HEK293T (cell line): ENCODE measurements around the gene MBNL3.

Experiments used
- ARNT ChIP-seq: fragments of 450-650 bp; IDR thresholded peaks from 2 replicates; pipeline ENCODE4 v1.6.1; 2017; ENCODE audit warnings: mild to moderate bottlenecking
- CTBP1 ChIP-seq: fragments of 450-650 bp; IDR thresholded peaks from 2 replicates; pipeline ENCODE4 v1.6.1; 2016; ENCODE audit warnings: borderline replicate concordance
- FOXM1 ChIP-seq: fragments of 450-650 bp; IDR thresholded peaks from 2 replicates; pipeline ENCODE4 v1.6.1; 2017; ENCODE audit warnings: mild to moderate bottlenecking, borderline replicate concordance
- HDGF ChIP-seq: fragments of 450-650 bp; IDR thresholded peaks from 2 replicates; pipeline ENCODE4 v1.6.1; 2017; ENCODE audit warnings: antibody characterized with exemption, borderline replicate concordance
- LEF1 ChIP-seq: fragments of 450-650 bp; IDR thresholded peaks from 2 replicates; pipeline ENCODE4 v1.6.1; 2017; ENCODE audit warnings: mild to moderate bottlenecking, borderline replicate concordance
- SP1 ChIP-seq: fragments of 450-650 bp; IDR thresholded peaks from 2 replicates; pipeline ENCODE4 v1.6.1; 2017
- SUZ12 ChIP-seq: fragments of 450-650 bp; IDR thresholded peaks from 2 replicates; pipeline ENCODE4 v1.6.1; 2016; ENCODE audit warnings: mild to moderate bottlenecking
- TARDBP ChIP-seq: fragments of 450-650 bp; IDR thresholded peaks from 2 replicates; pipeline ENCODE4 v1.6.1; 2016
- ZNF384 ChIP-seq: fragments of 450-650 bp; IDR thresholded peaks from 2 replicates; pipeline ENCODE4 v1.6.1; 2016
- TF ChIP-seq, protein P1 (sequence below): fragments of 450-650 bp; IDR thresholded peaks from 2 replicates; pipeline ENCODE4 v1.6.1; 2016

DNA sequence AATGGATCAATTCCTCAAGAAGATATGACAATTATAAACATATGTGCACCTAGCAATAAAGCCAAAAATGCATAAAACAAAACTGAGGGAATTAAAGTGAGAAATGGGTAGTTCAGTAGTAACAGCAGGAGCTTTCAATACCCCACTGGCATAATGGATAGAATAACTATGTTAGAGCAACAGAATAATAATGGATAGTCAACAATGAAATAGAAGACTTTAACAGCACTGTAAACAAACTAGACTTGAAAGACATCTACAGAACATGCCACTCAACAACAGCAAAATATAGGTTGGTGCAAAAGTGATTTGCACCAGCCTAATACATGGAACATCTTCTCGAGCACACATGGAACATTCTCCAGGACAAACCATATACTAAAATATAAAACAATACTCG lies 20.0 kb upstream of the MBNL3 start:
- no peak for TF ChIP-seq SUZ12
- TF ChIP-seq LEF1, result no peak
- TF ChIP-seq ZNF384, result no peak
- TF ChIP-seq FOXM1, result no peak
- TF ChIP-seq HDGF, result no peak
- TF ChIP-seq, protein P1, sequence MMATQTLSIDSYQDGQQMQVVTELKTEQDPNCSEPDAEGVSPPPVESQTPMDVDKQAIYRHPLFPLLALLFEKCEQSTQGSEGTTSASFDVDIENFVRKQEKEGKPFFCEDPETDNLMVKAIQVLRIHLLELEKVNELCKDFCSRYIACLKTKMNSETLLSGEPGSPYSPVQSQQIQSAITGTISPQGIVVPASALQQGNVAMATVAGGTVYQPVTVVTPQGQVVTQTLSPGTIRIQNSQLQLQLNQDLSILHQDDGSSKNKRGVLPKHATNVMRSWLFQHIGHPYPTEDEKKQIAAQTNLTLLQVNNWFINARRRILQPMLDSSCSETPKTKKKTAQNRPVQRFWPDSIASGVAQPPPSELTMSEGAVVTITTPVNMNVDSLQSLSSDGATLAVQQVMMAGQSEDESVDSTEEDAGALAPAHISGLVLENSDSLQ, result peak; percentile 84
- no peak for TF ChIP-seq ARNT
- peak; percentile 80; the same call in 1 of the 2 replicates for TF ChIP-seq CTBP1
- no peak for TF ChIP-seq SP1
- no peak for TF ChIP-seq TARDBP
